GM21515 (cell line): ENCODE measurements around the gene MED8.

Experiments
- ATAC-seq: cut with Tn5 transposase; IDR thresholded peaks from one replicate; pipeline ENCODE4 v1.9.1; 2021; ENCODE audit not compliant: unreplicated experiment

The MED8 gene

DNA sequence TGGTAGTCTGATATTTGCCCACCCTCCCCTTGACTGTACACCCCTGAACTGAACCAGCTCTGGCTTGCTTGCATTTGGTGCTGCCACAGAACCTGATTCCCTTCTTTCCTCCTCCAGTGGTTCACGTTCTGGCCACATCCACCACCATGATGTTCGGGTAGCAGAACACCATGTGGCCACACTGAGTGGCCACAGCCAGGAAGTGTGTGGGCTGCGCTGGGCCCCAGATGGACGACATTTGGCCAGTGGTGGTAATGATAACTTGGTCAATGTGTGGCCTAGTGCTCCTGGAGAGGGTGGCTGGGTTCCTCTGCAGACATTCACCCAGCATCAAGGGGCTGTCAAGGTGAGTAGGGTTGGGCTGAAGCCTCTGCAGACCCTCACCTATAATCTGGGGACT is 29.0 kb downstream of the MED8 start:
- no peak for ATAC-seq

- ATAC-seq = no peak
These were observed 29.9 kb downstream of the MED8 start for GRCh38 chr1:43359696-43360095.

DNA sequence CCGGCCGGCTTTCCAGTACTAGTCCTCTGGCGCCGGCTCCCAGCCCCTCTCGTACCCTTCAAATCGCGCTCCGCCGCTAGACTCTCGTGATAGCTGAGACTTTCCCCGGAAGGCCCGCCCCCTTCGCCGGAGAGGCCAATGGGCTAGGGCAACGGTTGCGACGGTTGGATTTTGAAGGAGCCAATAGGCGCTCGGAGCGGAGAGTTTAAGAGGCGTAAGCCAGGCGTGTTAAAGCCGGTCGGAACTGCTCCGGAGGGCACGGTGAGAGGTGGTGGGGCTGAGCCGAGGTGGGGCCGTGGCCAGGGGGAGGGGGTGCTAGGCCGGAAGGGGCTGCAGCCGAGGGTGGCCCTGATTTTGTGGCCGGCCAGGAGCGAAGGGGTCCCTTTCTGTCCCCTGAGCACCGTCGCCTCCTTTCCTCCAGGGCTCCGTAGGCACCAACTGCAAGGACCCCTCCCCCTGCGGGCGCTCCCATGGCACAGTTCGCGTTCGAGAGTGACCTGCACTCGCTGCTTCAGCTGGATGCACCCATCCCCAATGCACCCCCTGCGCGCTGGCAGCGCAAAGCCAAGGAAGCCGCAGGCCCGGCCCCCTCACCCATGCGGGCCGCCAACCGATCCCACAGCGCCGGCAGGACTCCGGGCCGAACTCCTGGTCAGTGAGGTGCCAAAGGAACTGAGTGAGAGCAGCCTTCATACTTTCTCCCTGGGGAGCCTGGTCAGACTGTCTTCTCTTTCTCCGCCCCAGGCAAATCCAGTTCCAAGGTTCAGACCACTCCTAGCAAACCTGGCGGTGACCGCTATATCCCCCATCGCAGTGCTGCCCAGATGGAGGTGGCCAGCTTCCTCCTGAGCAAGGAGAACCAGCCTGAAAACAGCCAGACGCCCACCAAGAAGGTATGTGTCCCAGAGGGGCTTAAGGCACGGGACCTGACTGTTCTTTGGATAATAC is 30.6 kb downstream of the MED8 start, which contains the start of gene CDC20:
TSS of gene CDC20 (plus strand) at position 236 of the 948 bp plus-strand sequence. CDS start at position 471, 235 bp downstream.
- peak; percentile 94 for ATAC-seq

- ATAC-seq = no peak
These were observed 31.4 kb downstream of the MED8 start for GRCh38 chr1:43358121-43358745.

- no peak for ATAC-seq
These were observed 32.3 kb downstream of the MED8 start for GRCh38 chr1:43357251-43357650.

GRCh38 chr1:43354936-43355335 is 34.7 kb downstream of the MED8 start:
- no peak for ATAC-seq

GRCh38 chr1:43354471-43354870 is 35.1 kb downstream of the MED8 start:
- no peak for ATAC-seq

DNA sequence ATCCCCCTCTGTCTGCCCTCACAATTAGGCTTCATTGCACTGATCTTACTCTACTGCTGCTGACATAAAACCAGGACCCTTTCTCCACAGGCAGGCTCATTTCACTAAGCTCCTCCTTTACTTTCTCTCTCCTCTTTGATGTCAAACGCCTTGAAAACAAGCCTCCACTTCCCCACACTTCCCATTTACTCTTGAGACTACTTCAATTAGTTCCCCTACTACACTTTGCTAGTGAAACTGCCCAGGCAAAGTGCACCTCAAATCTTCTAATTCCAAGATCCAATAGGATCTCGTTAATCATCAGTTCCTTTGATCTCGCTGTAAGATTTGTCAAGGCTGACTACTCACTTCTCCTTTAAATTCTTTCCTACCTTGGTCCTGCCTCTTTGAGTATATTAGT is 36.7 kb downstream of the MED8 start:
- no peak for ATAC-seq

DNA sequence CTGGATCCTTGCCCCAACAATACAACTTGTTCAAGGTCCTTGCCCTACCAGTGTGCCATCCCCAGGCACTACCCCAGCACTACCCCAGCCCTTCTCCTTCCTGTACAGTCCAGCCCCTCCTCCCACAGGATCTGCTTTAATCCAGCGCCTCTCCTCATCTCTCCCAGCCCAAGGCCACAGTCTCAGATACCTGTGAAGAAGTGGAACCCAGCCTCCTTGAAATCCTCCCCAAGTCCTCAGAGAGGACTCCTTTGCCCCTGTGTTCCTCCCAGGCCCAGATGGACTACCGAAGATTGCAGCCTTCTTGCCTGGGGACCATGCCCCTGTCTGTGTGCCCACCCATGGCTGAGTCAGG is 37.3 kb downstream of the MED8 start:
- ATAC-seq = no peak

DNA sequence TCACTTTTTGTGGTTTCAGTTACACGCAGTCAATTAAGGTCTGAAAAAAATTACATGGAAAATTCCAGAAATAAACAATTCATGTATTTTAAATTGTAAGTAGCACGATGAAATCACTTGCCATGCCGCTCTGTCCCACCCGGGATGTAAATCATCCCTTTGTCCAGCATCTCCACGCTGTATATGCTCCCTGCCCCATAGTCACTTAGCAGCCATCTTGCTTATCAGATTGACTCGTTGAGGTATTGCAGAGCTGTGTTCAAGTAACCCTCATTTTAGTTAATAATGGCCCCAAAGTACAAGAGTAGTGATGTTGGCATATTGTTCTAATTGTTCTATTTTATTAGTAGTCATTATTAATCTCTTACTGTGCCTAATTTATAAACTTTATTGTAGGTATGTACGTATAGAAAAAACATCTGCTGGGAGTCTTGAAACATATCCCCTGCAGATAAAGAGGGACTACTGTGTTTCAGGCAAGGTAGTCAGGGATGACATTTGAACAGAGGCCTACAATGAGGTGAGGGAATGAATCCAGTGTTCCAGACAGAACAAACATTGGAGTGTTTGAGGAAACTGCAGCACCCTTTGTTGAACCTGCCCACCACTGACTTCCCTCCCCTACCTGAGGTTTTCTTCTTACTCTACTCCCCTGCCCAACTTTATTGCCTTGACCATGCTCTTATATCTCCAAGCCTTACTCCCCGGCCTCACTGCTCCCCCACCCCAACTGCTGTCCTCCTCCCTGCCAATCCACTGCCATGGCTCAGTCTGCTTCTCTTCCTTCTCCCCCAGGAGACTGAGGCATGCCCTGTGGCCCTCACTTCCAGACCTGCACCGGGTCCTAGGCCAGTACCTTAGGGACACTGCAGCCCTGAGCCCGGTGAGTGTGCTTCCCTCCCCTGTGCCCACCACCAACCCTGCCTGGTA is 37.9 kb downstream of the MED8 start:
- ATAC-seq = no peak

- no peak for ATAC-seq
These were observed 38.6 kb downstream of the MED8 start for GRCh38 chr1:43350976-43351375.

- ATAC-seq = no peak
These were observed 39.9 kb downstream of the MED8 start for GRCh38 chr1:43349594-43350306.

GRCh38 chr1:43348809-43349593 is 40.6 kb downstream of the MED8 start:
- ATAC-seq = peak; percentile 60

DNA sequence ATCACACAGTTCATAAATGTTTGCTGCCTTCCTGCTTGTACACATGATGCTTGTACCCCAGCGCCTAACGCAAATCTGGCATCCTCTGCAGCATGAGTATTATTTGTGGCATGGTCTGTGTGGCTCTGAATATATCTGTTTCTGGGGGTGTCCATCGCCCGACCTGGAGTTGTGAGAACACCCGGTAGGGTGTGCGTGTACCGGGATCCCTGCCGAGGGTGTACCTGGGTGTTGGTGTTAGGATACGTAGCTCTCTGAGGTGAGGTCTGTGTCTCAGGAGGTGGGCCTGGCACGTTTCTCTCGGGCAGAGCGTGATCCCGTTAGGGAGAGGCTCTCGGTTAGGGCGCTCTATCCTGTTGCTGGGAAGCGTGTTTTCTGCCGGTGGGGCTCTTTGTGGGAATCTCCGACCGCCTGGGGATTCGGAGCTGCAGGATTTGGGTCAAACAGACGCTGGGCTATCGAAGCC is 41.2 kb downstream of the MED8 start:
- ATAC-seq = no peak

DNA sequence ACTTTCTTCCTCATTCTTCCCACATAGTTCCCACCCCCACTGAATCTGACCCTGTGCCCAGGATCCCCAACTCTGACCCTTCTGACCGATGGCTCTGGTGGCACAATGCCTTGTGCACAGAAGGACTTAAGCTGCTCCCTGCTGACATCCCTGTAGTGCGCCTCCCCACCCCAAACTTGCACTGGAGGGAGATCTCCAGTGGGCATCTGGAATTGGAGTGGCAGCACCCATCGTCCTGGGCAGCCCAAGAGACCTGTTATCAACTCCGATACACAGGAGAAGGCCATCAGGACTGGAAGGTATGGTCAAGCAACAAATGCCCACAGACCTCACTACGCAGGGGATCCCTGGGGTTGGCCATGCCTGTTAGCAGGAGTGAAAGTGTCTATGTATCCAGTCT is 43.0 kb downstream of the MED8 start:
- no peak for ATAC-seq

- ATAC-seq = no peak
These were observed 44.5 kb downstream of the MED8 start for GRCh38 chr1:43345120-43345519.

DNA sequence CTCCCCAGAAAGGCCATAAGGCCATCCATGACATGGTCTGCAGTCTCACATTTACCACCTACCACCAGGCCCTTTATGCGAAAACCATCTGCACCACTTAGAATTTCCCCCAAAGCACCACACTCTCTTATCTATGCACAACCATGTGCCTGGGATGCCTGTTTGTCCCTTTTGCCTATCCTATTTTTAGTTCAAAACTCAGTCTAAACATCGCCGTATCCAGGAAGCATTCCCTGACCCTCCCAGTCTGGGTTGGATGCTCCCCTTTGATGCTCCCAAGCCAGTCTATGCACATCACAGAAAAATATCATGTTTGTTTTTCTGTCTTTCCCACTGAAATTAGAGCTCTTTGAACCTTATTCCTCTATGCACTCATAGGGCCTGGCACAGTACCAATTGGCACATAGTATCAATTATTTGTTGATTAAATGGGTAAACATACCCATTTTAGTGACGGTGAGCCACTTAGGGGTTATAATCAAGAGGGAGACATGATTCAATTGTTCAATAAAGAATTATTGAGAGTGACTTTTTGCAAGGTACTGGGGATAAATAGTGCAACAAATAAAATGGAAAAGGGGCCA is 45.2 kb downstream of the MED8 start:
- ATAC-seq = no peak

GRCh38 chr1:43340559-43340958 is 49.0 kb downstream of the MED8 start:
- ATAC-seq = no peak

DNA sequence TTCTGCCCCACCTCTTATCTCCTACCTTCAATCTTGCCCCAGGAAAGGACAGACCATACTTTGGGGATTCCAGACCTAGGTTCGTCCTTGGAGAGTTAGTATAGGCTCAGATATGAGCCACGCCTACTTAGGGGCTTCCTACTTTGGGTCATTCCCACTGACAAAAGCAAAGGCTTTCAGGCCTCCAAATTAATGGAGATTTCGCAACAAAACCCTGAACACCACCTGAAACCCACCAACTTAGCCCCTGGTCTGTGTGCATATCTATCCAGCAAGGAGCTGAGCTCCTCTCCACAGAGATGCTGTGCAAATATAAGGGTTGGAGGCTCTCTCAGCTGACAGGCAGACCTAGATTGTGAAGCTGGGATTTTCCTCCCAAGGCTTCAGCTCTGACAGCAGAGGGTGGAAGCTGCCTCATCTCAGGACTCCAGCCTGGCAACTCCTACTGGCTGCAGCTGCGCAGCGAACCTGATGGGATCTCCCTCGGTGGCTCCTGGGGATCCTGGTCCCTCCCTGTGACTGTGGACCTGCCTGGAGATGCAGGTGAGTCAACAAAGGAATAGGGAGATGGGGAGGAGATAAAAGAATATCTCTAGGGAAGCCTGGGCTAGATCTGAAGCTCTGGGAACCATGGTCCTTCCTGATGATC is 49.9 kb downstream of the MED8 start:
- ATAC-seq = no peak
